WTC11 (cell line): ENCODE results near the gene CCDC39. TPM values are rescaled to one million over a fixed set of nuclear protein-coding genes. Genes with fewer than 3 reads are reported as not detected.

Experiments
- ATAC-seq: fragments of 200-7000 bp; cut with Tn5 transposase; 2 replicates; pipeline ENCODE4 v1.10.0; 2021; ENCODE audit warnings: mild to moderate bottlenecking, moderate library complexity
- CTCF ChIA-PET: fragments of 300-600 bp; sonication (Branson Sonifier 250); formaldehyde crosslinking; loops from one replicate; lab custom pipeline; 2021; ENCODE audit warnings: antibody characterized with exemption; lab: Charles Lee
- POLR2A ChIA-PET: fragments of 350-600 bp; sonication (Branson Sonifier 250); formaldehyde crosslinking; loops from one replicate; lab custom pipeline; 2021; ENCODE audit warnings: antibody characterized with exemption; lab: Charles Lee
- DNase-seq: peaks from one replicate; pipeline ENCODE4 v3.0.0; 2021; ENCODE audit warnings: low spot score
- H3K27ac Mint-ChIP-seq: 2 replicates; pipeline ENCODE4 v1.8.0; 2021; ENCODE audit warnings: mixed read lengths
- H3K27me3 Mint-ChIP-seq: 2 replicates; pipeline ENCODE4 v1.8.0; 2021; ENCODE audit warnings: low read depth, mild to moderate bottlenecking, moderate library complexity, mixed read lengths
- H3K36me3 Mint-ChIP-seq: 2 replicates; pipeline ENCODE4 v1.8.0; 2021; ENCODE audit warnings: mixed read lengths
- H3K4me1 Mint-ChIP-seq: 2 replicates; pipeline ENCODE4 v1.8.0; 2022; ENCODE audit warnings: mixed read lengths
- H3K4me3 Mint-ChIP-seq: 2 replicates; pipeline ENCODE4 v1.8.0; 2021; ENCODE audit warnings: mild to moderate bottlenecking, moderate library complexity, mixed read lengths
- H3K9me3 Mint-ChIP-seq: 2 replicates; pipeline ENCODE4 v1.8.0; 2021; ENCODE audit warnings: mixed read lengths
- ATF1 ChIP-seq: sonication (generic); formaldehyde crosslinking; IDR thresholded peaks from 2 replicates; pipeline ENCODE4 v1.8.1; 2023; ENCODE audit warnings: mild to moderate bottlenecking, moderate library complexity, missing genetic modification reagents
- ATF6 ChIP-seq: sonication (generic); formaldehyde crosslinking; IDR thresholded peaks from 2 replicates; pipeline ENCODE4 v1.8.1; 2023; ENCODE audit warnings: mild to moderate bottlenecking, missing genetic modification reagents
- ELF4 ChIP-seq: sonication (generic); formaldehyde crosslinking; IDR thresholded peaks from 2 replicates; pipeline ENCODE4 v1.8.1; 2022; ENCODE audit warnings: low read depth, mild to moderate bottlenecking, moderate library complexity, missing genetic modification reagents
- FOXJ3 ChIP-seq: sonication (generic); formaldehyde crosslinking; IDR thresholded peaks from 2 replicates; pipeline ENCODE4 v1.9.0; 2021; ENCODE audit warnings: missing genetic modification reagents, mild to moderate bottlenecking, borderline replicate concordance
- FOXK1 ChIP-seq: sonication (generic); formaldehyde crosslinking; IDR thresholded peaks from 2 replicates; pipeline ENCODE4 v1.8.0; 2022; ENCODE audit warnings: mild to moderate bottlenecking, moderate library complexity, missing genetic modification reagents
- FOXP1 ChIP-seq: sonication (generic); formaldehyde crosslinking; IDR thresholded peaks from 2 replicates; pipeline ENCODE4 v1.8.0; 2022; ENCODE audit warnings: missing genetic modification reagents, mild to moderate bottlenecking, moderate library complexity, borderline replicate concordance
- GABPB1 ChIP-seq: sonication (generic); formaldehyde crosslinking; IDR thresholded peaks from 2 replicates; pipeline ENCODE4 v1.8.1; 2023; ENCODE audit warnings: mild to moderate bottlenecking, missing genetic modification reagents
- HMGA2 ChIP-seq: fragments of 250-450 bp; sonication (Bioruptor Pico); IDR thresholded peaks from 2 replicates; pipeline ENCODE4 v1.4.0; 2021; ENCODE audit warnings: mild to moderate bottlenecking, moderate library complexity
- HMGXB4 ChIP-seq: sonication (generic); formaldehyde crosslinking; IDR thresholded peaks from 2 replicates; pipeline ENCODE4 v1.8.1; 2023; ENCODE audit warnings: mild to moderate bottlenecking, moderate library complexity, missing genetic modification reagents
- JUN ChIP-seq: sonication (generic); formaldehyde crosslinking; IDR thresholded peaks from 2 replicates; pipeline ENCODE4 v1.8.0; 2023; ENCODE audit warnings: mild to moderate bottlenecking, missing genetic modification reagents
- NR1H2 ChIP-seq: sonication (generic); formaldehyde crosslinking; IDR thresholded peaks from 2 replicates; pipeline ENCODE4 v1.9.0; 2021; ENCODE audit warnings: mild to moderate bottlenecking, moderate library complexity, missing genetic modification reagents
- RORB ChIP-seq: fragments of 250-450 bp; sonication (Bioruptor Pico); IDR thresholded peaks from 2 replicates; pipeline ENCODE4 v1.9.0; 2021; ENCODE audit warnings: mild to moderate bottlenecking
- TEAD1 ChIP-seq: sonication (generic); formaldehyde crosslinking; IDR thresholded peaks from 2 replicates; pipeline ENCODE4 v1.8.0; 2022; ENCODE audit warnings: mild to moderate bottlenecking, missing genetic modification reagents
- USF2 ChIP-seq: sonication (generic); formaldehyde crosslinking; IDR thresholded peaks from 2 replicates; pipeline ENCODE4 v1.8.1; 2023; ENCODE audit warnings: mild to moderate bottlenecking, missing genetic modification reagents, moderate library complexity
- ZBTB21 ChIP-seq: sonication (generic); formaldehyde crosslinking; IDR thresholded peaks from 2 replicates; pipeline ENCODE4 v1.8.1; 2023; ENCODE audit warnings: mild to moderate bottlenecking, missing genetic modification reagents, borderline replicate concordance
- ZNF232 ChIP-seq: sonication (generic); formaldehyde crosslinking; IDR thresholded peaks from 2 replicates; pipeline ENCODE4 v1.8.0; 2022; ENCODE audit warnings: mild to moderate bottlenecking, missing genetic modification reagents
- ZNF263 ChIP-seq: sonication (generic); formaldehyde crosslinking; IDR thresholded peaks from 2 replicates; pipeline ENCODE4 v1.8.1; 2022; ENCODE audit warnings: low read depth, mild to moderate bottlenecking, moderate library complexity, missing genetic modification reagents
- ZNF317 ChIP-seq: sonication (generic); formaldehyde crosslinking; IDR thresholded peaks from 2 replicates; pipeline ENCODE4 v1.8.1; 2023; ENCODE audit warnings: low read depth, mild to moderate bottlenecking, moderate library complexity, missing genetic modification reagents, borderline replicate concordance
- ZNF512 ChIP-seq: sonication (generic); formaldehyde crosslinking; IDR thresholded peaks from 2 replicates; pipeline ENCODE4 v1.8.1; 2022; ENCODE audit warnings: missing genetic modification reagents, borderline replicate concordance
- total RNA-seq: library from RNA; stranded (reverse); gene quantifications from 3 replicates; pipeline ENCODE4 v1.2.3, GENCODE V29; 2021

Gene CCDC39
- total RNA-seq, 1 experiment from 2014 or later: not detected

- no peak for DNase-seq
- Mint-ChIP-seq H3K4me1 (peaks cover 11% of the 10 kb centered on the region), H3K36me3 (no peaks in the 10 kb centered on the region), H3K27me3 (no peaks in the 10 kb centered on the region), H3K9me3 (peaks cover 5% of the 10 kb centered on the region; the same call in 1 of the 2 replicates), H3K27ac (0 out of 2 replicates have a peak overlapping the region, but pooled peaks have one; percentile 48), H3K4me3 (no peak overlapping the region)
- CTCF ChIA-PET: no interaction called here
- ATAC-seq: peak; percentile 46
- TF ChIP-seq NR1H2 (CRISPR knock-in tag): no peak
- TF ChIP-seq JUN (CRISPR knock-in tag): no peak
- TF ChIP-seq FOXK1 (CRISPR knock-in tag): no peak
- no peak for TF ChIP-seq USF2 (CRISPR knock-in tag)
- TF ChIP-seq ZNF512 (CRISPR knock-in tag): no peak
- no peak for TF ChIP-seq TEAD1 (CRISPR knock-in tag)
- TF ChIP-seq FOXP1 (CRISPR knock-in tag): no peak
- no peak for TF ChIP-seq ZNF232 (CRISPR knock-in tag)
- TF ChIP-seq ZNF263 (CRISPR knock-in tag): no peak
- TF ChIP-seq ATF1 (CRISPR knock-in tag): no peak
- POLR2A ChIA-PET: interaction anchor here (0.6 kb wide), 1 partner anchor 206 kb away, joined by 6 read pairs; no protein-coding TSS in a partner anchor
Measured at GRCh38 chr3:180571831-180572598, 107.3 kb downstream of the CCDC39 start.

GRCh38 chr3:180570238-180570637 is 109.1 kb downstream of the CCDC39 start:
- H3K36me3 Mint-ChIP-seq: no peaks in the 10 kb centered on the region
- peaks cover 5% of the 10 kb centered on the region; the same call in 1 of the 2 replicates for H3K9me3 Mint-ChIP-seq
- no peak overlapping the region for H3K27ac Mint-ChIP-seq
- peaks cover 11% of the 10 kb centered on the region for H3K4me1 Mint-ChIP-seq
- ATAC-seq: no peak
- no peaks in the 10 kb centered on the region for H3K27me3 Mint-ChIP-seq
- POLR2A ChIA-PET: no interaction called here
- TF ChIP-seq FOXJ3 (CRISPR knock-in tag): no peak
- TF ChIP-seq RORB (CRISPR knock-in tag): no peak
- TF ChIP-seq HMGA2: no peak
- no peak for TF ChIP-seq ZBTB21 (CRISPR knock-in tag)
- no peak for TF ChIP-seq GABPB1 (CRISPR knock-in tag)
- no peak for TF ChIP-seq ZNF317
- TF ChIP-seq ELF4: no peak
- TF ChIP-seq, all 79 proteins: peak for 0
- H3K4me3 Mint-ChIP-seq: no peak overlapping the region
- no peak for DNase-seq
- CTCF ChIA-PET: no interaction called here

GRCh38 chr3:180564676-180565075 is 114.6 kb downstream of the CCDC39 start:
- CTCF ChIA-PET: no interaction called here
- H3K9me3 Mint-ChIP-seq: peaks cover 16% of the 10 kb centered on the region
- H3K4me3 Mint-ChIP-seq: no peak overlapping the region
- ATAC-seq (no peak), DNase-seq (no peak)
- H3K36me3 Mint-ChIP-seq: peaks cover 5% of the 10 kb centered on the region
- TF ChIP-seq HMGXB4 (CRISPR knock-in tag) (no peak), ATF6 (CRISPR knock-in tag) (no peak), HMGA2 (no peak)
- no peak overlapping the region for H3K27ac Mint-ChIP-seq
- POLR2A ChIA-PET: no interaction called here
- 0 out of 2 replicates have a peak, but pooled peaks cover 2% of the 10 kb centered on the region for H3K27me3 Mint-ChIP-seq
- no peaks in the 10 kb centered on the region for H3K4me1 Mint-ChIP-seq
